ENCODE data around the gene NPAS3.

DNA sequence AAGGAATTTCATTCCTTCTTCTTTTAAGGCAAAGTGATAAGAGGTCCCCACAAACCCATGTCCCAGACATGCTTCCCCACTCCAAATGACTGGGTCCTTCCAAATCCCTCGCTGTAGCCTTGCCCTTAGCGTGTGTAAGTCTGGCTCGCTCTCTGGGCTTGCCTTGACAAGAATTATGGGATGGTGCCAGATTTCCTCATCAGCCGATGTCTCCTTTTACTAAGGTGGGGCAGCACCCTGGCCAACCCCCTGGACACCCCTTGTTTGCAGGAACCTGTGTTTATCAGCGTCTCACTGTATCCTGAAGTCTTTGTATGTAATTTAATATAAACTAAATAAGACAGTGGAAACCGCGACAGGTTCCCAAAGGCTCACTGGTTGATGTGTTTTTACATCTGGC is 518.9 kb downstream of the NPAS3 start:
- TF ChIP-seq POLR2A (IDR thresholded peaks at IDR 0.05; ENCODE audit: borderline replicate concordance, extremely low read depth, insufficient read depth, insufficient read length) (no peak), EZH2 (IDR thresholded peaks at IDR 0.05) (no peak), EZH2phosphoT487 (IDR thresholded peaks at IDR 0.05; ENCODE audit: borderline replicate concordance) (no peak), CBX3 (IDR thresholded peaks at IDR 0.05; ENCODE audit: low read depth) (no peak), RAD21 (IDR thresholded peaks at IDR 0.05; ENCODE audit: low read depth) (no peak), EGR1 (IDR thresholded peaks at IDR 0.05; ENCODE audit: low read depth) (no peak), JUND (IDR thresholded peaks at IDR 0.05) (no peak), TCF7L2 (IDR thresholded peaks at IDR 0.05; ENCODE audit: borderline replicate concordance, extremely low read depth, insufficient read depth, insufficient read length) (no peak)
- TF ChIP-seq, protein P1, sequence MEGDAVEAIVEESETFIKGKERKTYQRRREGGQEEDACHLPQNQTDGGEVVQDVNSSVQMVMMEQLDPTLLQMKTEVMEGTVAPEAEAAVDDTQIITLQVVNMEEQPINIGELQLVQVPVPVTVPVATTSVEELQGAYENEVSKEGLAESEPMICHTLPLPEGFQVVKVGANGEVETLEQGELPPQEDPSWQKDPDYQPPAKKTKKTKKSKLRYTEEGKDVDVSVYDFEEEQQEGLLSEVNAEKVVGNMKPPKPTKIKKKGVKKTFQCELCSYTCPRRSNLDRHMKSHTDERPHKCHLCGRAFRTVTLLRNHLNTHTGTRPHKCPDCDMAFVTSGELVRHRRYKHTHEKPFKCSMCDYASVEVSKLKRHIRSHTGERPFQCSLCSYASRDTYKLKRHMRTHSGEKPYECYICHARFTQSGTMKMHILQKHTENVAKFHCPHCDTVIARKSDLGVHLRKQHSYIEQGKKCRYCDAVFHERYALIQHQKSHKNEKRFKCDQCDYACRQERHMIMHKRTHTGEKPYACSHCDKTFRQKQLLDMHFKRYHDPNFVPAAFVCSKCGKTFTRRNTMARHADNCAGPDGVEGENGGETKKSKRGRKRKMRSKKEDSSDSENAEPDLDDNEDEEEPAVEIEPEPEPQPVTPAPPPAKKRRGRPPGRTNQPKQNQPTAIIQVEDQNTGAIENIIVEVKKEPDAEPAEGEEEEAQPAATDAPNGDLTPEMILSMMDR (IDR thresholded peaks at IDR 0.05 in 2 of 3, conservative IDR thresholded peaks at IDR 0.05 in 1 of 3; ENCODE audit: borderline replicate concordance in 1 of 3, insufficient read depth in 1 of 3, low read depth in 2 of 3, low read length in 2 of 3) = no peak
